OCI-M2 (cell line): ENCODE data around the gene AOX1.
"Not testable (repeated sequence)": the region's sequence is repeated elsewhere in the genome, so short reads cannot be mapped to it uniquely, and the experiment has no call there.

ENCODE experiments used
- DNase-seq: peaks from one replicate; lab custom pipeline; 2025; ENCODE audit not compliant: unreplicated experiment; lab: John Stamatoyannopoulos, UW

Gene AOX1

DNA sequence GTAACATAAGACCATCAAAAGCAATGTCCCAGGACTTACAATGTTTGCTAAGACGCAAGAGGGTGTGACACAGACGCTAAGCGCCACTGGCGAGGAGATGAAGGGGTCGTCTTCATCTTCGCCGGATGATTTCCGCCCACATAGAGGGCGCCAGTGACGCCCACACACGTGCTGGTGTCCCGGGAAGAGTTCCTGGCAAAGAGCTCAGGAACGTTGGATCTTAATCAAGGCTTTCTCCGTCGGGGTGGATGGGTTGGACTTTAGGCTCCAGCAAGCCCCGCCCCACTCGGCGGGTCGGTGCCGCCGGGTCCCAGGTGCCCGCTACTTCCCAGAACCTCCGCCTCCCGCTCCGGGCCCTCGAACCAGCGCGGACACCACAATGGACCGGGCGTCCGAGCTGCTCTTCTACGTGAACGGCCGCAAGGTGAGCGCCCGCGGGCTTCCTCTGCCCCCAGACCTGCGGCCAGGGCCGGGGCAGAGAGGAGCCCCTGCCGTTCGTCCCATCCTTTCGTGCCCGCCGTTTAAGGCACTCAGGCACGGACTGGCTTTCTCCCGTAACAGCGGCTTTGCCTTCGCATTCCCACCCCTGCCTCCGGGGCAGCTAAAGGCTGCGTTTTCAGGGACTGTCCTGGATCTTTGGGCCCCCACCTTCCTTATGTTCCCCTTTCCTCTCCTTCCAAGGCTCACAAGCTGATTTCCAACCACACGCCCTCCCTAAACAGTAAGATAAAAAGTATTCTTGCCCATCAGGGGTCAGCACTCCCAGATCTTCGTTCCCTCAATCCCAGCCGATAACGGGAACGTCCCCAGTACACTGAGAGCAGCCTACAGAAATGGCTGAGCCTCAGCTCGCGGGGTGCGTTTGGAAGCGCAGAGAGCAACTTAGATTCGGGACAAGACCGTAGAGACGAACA lies at the start of gene AOX1:
Gene AOX1 (plus strand): TSS at position 285 of the 914 bp plus-strand sequence. CDS start 95 bp downstream, at position 380.
- no peak for DNase-seq

DNA sequence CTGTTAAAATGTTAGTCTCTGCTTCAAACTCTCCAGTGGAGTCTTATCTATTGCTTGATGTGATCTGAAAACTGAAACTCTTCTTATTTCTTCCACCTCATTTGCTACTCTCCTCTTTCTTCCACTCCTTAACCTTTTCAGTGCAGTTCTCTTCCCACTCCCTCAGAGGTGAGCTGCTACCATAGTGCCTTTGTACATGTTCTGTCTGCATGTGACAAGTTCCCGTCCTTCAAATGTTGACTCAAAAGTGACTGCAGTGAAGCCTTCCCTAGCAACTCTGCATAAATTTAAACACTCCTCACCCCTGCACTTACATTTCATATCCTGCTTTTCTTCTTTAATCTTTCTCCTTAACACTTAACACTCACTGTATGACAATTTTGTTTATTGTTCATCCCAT lies 47.7 kb upstream of the AOX1 start:
- no peak for DNase-seq

- DNase-seq = no peak
Measured at GRCh38 chr2:200540793-200541192, 45.0 kb upstream of the AOX1 start.

DNA sequence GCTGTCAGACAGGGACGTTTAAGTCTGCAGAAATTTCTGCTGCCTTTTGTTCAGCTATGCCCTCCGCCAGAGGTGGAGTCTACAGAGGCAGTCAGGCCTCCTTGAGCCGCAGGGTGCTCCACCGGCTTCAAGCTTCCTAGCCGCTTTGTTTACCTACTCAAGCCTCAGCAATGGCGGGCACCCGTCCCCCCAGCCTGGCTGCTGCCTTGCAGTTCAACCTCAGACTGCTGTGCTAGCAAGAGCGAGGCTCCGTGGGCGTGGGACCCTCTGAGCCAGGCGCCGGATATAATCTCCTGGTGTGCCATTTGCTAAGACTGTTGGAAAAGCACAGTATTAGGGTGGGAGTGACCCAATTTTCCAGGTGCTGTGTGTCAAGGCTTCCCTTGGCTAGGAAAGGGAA lies 19.2 kb upstream of the AOX1 start:
- not testable (repeated sequence) for DNase-seq

DNA sequence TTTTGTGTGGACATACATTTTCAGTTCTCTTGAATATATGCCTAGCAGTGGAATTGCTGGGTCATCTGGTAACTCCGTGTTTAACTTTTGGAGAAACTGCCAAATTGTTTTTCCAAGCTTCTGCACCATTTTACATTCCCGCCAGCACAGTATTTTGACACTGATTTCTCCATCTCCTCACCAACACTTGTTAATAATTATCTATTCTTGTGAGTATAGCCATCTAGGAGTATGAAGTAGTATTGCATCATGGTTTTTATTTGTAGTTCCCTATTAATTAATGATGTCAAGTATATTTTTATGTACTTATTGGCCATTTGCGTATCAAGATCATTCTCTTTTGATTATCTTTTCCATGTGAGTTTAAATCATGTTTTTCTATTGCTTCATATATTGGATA lies 17.9 kb upstream of the AOX1 start:
- DNase-seq = no peak

DNA sequence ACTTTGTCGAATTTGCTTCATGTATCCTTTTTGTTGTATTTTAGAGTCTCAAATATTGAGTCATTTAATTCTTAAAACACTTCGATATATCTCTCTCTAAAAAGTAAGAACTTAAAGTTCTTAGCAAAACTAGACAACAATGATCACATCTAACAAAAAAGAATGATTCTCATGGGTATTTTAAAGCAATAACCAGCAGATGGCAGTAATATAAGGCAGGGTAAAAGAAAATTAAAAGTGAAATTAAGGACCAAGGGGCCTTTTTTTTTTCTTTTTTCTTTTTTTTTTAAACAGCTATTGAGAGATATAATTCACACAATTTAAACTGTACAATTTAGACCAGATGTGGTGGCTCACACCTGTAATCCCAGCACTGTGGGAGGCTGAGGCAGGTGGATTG lies 9.9 kb upstream of the AOX1 start:
- DNase-seq = no peak

DNA sequence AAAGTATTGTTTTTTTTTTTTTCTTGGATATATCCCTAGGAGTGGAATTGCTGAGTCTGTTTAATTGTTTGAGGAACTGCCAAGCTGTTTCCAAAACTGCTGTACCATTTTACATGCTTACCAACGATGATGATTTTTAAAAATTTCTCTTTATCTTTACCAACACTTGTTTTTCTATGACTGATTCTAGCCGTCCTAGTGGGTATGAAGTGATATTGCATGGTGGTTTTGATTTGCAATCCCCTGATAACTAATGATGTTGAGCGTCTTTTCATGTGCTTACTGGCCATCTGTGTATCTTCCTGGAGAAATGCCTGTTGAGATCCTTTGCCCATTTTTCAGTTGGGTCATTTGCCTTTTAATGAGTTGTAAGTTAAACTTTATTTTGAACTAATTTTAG lies 8.8 kb upstream of the AOX1 start:
- DNase-seq = no peak

- DNase-seq = no peak
Measured at GRCh38 chr2:200578778-200579177, 7.0 kb upstream of the AOX1 start.

DNA sequence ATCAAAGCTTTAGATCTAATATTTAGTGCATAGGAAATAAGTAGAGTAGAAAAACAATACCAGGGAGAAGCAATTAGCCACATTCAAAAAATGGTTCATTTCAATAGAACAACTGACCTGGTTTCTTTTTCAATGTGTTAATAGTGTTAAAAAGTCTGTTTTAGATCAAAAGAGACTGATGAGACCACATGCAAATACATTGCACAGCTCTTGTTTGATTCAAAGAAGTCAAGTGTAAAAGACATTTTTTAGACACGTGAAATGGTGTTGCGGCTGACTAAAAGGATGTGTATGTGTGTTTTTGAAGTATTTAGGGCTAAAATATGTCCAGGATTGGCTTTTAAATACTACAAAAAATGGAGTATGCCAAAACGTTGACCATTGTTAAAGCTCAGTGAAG lies 1.2 kb upstream of the AOX1 start:
- DNase-seq = no peak

DNA sequence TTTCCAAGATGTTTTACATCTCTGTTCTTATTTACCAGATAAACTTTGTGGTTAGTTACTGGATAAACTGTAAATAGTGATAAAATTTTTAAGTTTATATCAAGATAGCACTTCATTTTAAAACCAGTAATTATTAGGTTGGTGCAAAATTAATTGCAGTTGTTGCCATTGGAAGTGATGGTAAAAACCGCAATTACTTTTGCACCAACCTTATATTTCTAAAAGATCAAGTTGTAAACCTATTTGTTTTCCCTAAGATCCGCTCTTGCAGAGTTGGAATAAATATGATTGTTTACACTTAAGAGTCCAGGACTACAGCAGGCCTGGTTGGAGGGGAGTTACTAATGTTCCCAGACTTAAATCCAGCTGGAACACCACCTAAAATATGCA lies 479 bp upstream of the AOX1 start:
- DNase-seq = no peak

GRCh38 chr2:200586644-200586975 lies 796 bp downstream of the AOX1 start:
- DNase-seq = no peak

DNA sequence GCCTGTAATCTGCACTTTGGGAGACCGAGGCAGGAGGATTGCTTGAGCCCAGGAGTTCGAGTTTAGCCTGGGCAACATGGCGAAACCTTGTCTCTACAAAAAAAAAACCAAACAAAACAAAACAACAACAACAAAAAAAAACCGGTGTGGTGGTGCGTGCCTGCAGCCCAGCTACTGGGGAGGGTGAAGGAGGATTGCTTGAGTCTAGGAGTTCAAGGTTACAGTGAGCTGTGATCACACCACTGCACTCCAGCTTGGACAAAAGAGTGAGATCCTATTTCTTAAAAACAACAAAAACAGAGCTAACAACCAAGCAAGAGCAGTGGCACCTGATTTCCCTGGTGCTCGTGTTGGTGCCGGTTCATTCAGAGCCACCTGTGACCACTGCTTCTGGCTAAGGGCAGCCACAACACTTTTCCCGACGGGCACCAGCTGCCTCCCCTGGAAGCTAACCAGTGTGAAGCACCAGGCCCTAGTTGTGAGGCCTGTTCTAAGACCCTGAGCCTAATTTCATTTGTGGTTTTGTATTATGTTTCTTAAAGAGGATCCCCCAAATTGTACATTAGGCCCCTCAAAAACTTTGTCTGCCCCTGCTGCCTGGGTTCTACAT lies 1.3 kb downstream of the AOX1 start:
- DNase-seq = no peak

DNA sequence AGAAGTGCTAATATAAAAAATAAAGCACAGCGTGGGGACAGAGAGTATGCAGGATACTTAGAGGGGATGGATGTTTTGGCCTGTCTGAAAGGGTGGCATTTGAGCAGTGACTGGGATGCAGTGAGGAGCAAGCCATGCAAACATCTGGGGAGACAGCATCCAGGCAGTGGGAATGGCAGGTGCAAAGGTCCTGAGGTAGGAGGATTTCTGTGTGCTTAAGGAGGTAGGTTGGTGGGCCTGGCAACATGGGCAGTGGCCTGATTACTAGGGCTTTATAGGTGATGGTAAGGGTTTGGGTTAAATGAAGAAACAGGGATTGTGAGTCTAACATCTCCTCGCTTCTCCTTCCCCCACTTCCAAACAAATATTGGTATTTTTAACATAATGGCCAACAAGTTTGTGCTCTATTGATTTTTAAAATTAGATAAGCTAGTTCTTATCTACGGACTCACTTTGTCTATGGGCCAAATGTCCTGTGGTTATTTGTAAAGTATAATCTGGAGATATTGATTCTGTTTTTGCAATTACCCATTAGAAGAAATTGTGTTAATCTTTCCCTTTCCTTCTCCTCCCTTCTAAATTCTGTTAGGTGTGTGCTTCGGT lies 2.4 kb downstream of the AOX1 start:
- DNase-seq = no peak

- DNase-seq = no peak
Measured at GRCh38 chr2:200590090-200590489, 4.3 kb downstream of the AOX1 start.

DNA sequence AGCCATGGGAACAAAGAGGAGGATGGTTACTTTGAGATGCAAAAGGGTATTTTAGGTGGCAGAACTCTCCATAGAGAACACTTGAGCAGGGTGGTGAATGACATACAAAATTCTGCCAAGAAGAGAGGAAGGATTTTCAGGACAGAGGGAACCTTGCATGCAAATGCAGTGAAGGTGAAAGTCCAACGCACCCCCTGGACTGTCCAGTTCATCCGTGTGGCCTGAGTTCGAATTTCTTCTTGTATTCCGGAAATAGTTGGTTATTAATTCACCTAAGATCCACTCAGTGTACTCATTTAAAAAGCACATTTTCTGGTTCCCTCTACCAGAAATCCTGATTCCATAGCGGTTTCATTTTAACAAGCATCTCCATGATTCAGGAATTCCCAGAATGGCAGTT lies 5.5 kb downstream of the AOX1 start:
- no peak for DNase-seq

DNA sequence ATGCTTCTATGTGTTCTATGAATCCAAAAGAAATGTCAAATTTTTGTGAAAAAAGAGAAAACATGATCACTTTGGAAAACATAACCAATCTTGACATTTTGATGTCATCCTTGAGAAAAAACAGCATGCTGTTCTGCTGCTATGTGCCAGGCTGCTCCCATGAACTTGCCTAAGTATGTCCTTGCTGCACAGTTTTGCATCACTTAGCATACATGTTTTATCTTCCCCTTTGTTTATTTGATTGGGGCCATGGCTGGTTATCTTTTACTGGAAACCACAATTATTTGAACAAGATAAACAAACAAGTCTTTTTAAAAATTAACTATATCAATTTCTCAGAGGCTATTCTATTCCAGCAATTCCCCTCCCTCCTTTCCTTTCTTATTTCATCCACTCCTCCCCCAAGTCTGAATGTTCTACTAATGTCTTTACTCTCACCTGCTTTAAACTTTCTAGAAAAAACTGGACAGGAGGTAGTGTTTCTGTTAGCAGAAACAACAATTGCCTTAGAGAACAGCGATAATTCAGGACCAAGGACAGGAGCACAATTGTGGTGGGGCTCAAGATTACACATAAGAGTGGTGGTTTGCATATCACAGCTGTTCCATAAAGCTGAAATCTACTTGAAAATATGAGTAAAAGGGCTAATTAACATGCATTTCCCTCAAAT lies 6.7 kb downstream of the AOX1 start:
- DNase-seq = no peak

- no peak for DNase-seq
Measured at GRCh38 chr2:200593905-200594304, 8.1 kb downstream of the AOX1 start.

GRCh38 chr2:200595913-200596312 lies 10.1 kb downstream of the AOX1 start:
- DNase-seq = no peak

GRCh38 chr2:200596774-200597570 lies 11.2 kb downstream of the AOX1 start:
- no peak for DNase-seq

- DNase-seq = no peak
Measured at GRCh38 chr2:200599206-200599605, 13.4 kb downstream of the AOX1 start.
